DMS 273 treated with DMSO at 0.1 percent for 48 hours (cell line): ENCODE results near the gene TIMP3.

Experiments
- DNase-seq: peaks from one replicate; lab custom pipeline; 2025; lab: John Stamatoyannopoulos, UW

The TIMP3 gene

GRCh38 chr22:32808038-32808445, 6.5 kb downstream of the TIMP3 start:
- DNase-seq: no peak

DNA sequence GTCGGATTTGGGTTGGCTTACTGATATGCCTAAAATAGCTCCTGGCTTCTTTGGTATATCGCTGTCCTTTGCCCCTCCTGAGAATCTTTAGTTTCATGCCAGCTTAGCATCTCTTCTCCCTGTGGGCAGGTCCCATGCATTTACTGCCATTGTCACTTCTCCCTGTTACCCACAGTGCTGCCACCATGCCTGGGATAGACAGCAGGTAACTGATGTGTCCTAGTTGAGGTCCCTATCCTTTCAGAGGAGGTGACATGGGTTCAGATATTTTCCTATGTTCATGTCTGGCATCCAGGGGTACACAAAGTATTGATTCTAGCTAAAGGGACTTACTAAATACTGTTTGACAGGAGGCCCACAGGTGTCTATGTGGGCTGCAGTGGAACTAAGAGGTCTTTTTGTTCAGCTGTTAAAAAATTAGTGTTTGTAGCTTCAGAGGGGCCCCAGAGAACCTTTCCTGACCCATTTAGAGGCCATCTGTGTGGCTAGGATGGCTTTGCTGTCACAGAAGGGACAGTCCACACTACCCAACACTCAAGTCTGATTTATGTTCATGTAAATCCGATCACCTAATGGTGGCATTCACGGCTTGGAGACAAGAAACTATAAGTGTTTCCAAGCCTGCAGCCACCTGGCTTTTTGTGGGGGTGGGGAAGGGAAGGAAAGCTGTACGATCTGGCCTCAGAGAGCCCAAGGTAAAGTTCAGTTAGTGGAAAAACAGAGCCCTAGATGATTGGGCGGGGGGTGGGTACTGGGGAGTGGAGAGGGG, 8.5 kb downstream of the TIMP3 start:
- no peak for DNase-seq

GRCh38 chr22:32810555-32811133, 9.1 kb downstream of the TIMP3 start:
- DNase-seq: no peak

DNA sequence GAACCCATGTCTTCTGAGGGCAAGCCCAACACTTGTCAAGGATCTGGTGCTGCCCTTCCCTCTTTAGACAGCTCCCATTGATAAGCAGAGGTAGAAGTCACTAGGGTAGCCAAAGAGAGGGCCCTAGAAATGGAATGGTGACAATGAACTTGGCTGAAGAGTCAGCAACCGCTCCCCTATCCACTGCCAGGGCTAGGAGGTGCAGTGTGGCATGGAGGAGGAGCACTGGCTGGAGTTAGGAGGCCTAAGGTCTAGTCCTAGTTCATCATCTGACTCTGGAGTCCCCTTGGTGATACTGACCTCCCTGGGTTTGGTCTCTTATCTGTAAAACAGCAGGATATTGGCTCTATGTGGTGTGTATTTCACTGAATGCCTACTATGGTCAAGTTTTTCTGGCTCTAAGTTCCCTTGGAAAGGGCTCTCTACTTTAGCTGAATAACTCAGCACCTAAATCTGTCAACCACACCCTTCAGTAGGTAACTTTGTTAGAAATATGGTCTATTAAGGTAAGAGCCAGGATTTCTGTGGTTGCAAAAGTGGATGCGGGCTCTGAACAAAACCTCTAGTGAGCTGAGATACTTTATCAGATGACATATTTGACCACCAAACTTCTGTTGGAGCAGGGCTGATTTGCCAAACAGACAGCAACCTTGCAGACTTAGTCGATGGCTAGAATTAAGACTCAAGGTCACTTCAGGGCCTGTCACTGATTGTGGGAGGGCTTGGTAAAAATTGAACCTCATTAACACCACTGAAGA, 10.5 kb downstream of the TIMP3 start:
- no peak for DNase-seq

DNA sequence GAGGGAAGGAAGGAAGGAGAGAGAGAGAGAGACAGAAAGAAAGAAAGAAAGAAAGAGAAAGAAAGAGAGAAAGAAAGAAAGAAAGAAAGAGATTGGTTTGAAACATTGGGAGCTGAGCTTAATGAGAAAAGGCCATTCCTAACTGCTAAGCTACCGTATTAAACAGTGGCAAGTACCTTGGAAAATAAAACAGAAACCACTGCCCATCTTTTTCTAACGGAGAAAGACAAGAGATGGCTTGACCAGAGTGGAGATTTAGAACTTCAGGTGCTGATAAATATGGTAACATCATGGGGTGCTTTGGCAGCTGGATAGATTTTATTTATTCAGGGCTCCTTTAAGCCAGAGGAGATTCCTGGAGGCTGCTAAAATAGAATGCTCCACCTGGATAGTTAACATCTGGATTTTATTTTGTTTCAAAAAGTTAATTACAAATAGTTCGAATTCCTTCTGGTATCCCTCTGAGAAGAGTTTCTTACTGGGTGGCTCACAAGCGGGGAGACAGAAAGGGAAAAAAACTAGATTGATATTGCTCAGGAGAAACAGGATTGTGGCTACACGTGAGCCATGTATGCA, 12.9 kb downstream of the TIMP3 start:
- DNase-seq: no peak

DNA sequence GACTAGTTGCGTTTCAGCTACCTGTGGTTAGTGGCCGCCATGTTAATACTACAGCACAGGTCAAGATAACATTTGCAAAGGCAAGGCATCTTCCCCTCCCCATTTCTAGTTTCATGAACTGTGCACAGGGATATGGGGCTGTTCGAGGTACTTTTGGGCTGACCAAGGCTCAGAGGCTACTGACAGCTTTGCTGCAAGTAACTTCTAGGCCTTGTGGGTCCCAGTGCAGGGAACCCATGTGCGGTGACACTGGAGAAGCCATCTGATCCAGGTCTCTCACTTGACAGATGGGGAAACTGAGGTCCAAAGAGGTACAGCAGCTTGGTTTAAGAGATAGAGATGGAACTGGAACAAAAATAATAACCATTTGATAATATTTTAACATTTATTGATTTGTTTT, 13.6 kb downstream of the TIMP3 start:
- DNase-seq: no peak

- no peak for DNase-seq
These were observed 14.4 kb downstream of the TIMP3 start for GRCh38 chr22:32815943-32816342.

DNA sequence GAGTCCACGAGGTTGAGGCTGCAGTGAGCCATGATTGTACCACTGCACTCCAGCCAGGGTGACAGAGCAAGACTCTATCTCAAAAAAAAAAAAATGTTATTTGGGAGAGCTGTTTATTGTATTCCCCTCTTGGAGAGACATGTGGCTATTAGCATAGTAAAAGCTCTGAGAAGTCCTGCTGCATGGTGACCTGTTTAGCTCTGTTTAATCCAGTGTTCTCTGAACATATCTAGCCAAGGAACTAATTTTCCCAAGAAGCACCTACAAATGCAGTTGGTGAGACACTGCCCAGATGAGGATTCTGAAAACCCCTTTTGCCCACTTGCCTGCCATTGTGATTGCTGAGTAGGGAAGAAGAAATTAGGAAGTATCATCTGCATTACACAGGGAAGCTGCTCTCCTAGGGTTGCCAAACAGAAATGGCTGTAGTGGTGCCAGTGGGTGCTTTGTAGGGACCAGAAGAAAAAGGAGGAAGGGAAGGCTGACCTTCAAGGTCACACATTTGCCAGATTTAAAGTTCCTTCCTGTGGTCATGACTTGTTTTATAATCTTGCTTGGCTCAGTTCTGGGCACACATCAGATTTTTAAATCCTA, 15.7 kb downstream of the TIMP3 start:
- no peak for DNase-seq

- no peak for DNase-seq
These were observed 17.1 kb downstream of the TIMP3 start for GRCh38 chr22:32818446-32819115.

DNA sequence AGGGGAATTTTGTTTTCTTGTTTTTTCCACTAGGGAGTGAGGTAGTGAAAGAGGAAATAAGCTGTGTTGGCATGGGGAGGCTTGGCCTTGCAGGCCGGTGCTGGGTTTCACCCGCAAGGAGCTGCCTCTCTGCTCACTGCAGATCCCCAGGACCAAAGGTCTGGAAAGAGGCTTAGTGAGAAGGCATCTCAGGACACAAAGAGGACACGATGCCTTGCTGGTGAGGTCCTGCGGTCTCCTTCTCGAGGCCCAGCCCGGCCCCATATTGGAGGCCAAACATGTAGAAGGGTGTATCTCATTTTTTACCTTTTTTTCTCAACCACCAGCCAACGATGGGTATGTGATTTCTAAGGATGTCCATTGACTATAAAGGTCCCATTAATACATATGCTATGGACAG, 17.6 kb downstream of the TIMP3 start:
- DNase-seq: no peak

- no peak for DNase-seq
These were observed 18.9 kb downstream of the TIMP3 start for GRCh38 chr22:32820131-32821119.

DNA sequence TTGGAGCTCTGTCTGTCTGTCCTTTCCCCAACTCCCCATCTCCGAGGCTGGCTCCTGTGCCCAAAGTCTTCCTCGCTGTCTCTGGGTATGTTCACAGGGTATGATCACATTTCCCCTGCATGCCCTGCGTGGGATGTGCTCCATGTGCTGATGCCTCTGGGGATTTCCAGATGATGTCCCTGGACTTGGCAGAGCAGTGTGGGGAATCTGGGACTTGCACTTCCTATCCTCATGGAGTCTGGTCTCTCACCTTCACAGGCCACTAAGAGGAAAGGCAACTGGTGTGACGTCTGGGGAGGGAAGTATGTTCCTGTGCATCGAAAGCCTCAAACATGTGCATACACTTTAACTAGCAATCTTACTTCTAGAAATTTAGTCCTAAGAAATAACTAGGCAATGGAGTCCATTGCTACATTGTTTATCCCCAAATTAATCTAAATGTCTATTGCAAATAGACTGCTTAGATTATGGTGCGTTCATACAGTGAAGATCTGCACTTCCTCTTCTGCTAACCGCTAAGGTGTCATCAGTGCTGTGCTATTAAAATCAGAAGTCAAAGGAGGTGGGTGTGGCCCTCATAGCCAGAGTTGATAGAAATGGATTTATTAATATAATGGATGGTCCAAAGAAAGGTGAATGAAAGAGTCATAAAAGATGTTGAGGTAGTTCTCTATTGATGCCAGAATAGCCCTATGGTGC, 20.8 kb downstream of the TIMP3 start:
- DNase-seq: no peak

DNA sequence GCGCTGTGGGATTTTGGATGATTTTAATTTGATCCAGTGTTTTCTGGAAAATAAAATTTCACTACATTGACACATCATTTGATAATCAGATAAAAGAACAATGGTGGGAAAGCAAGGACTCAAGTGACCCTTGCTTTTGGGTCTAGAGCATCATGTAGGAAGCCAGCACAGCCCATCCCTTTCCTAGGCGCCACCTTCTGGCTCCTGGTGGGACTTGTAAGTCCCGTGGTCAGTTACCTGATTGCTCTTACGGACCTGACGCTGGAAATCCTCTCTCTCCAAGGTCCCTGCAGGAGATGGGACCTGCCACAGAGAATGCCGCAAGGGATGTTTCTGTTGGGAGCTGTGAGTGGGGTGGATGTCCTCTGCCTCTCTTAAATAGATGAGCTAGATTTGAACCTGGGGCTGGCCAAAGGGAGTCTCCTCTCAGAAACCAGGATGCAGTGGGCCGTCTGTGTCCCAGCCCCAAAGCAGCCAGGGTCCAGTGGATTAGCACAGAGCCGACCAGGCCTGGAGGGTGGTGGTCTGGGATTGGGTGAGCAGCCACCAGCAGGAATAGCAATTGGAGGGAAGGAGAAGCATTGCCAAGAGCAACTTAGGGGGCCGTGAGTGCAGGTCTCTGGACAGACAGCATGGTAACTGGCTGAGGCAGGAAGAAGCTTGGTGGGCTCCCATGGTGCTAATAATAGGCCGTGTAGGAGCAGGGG, 21.7 kb downstream of the TIMP3 start:
- no peak for DNase-seq

- no peak for DNase-seq
These were observed 23.2 kb downstream of the TIMP3 start for GRCh38 chr22:32824531-32825312.

- DNase-seq: no peak
These were observed 25.0 kb downstream of the TIMP3 start for GRCh38 chr22:32826537-32826936.

- DNase-seq: no peak
These were observed 25.6 kb downstream of the TIMP3 start for GRCh38 chr22:32827049-32827602.

GRCh38 chr22:32828150-32828549, 26.6 kb downstream of the TIMP3 start:
- DNase-seq: no peak

GRCh38 chr22:32828561-32828960, 27.1 kb downstream of the TIMP3 start:
- DNase-seq: no peak
